Adrenal gland (tissue), 12 donors: ENCODE data around the gene HIP1. TPM values are rescaled to one million over a fixed set of nuclear protein-coding genes. Genes with fewer than 3 reads are reported as not detected.
A peak's percentile ranks its signal among the peaks of the same experiment; 100 is the strongest.

Source experiments
- DNase-seq, 7 donors: peaks; one replicate each; pipeline ENCODE4 v3.0.0-alpha.2; 2019 to 2020
- H3K27ac ChIP-seq, 5 donors: fragments of 200-600 bp; sonication (generic) in 4 of 5; 1 replicate in 3 of 5; 2 replicates in 2 of 5; pipeline versions ENCODE4 v1.5.1 to v1.8.0; 2016 to 2020; ENCODE audit warnings: mild to moderate bottlenecking in 1 of 5
- H3K27me3 ChIP-seq: fragments of 200-600 bp; 2 replicates; pipeline ENCODE4 v1.8.0; 2021
- H3K36me3 ChIP-seq, 2 donors: fragments of 200-600 bp; replicated peaks in 1 of 2; 1 replicate in 1 of 2; 2 replicates in 1 of 2; pipeline versions ENCODE4 v1.5.1 to v1.8.0; 2018 to 2022
- H3K4me1 ChIP-seq, 2 donors: fragments of 200-600 bp; replicated peaks in 1 of 2; 1 replicate in 1 of 2; 2 replicates in 1 of 2; pipeline versions ENCODE4 v1.5.1 to v1.8.0; 2018 to 2021
- H3K4me3 ChIP-seq, 4 donors: fragments of 200-600 bp; sonication (generic) in 3 of 4; one replicate each; pipeline ENCODE4 v1.5.1; 2016 to 2018
- H3K9me3 ChIP-seq, 3 donors: fragments of 200-600 bp; sonication (generic) in 1 of 3; replicated peaks in 1 of 3; 1 replicate in 2 of 3; 2 replicates in 1 of 3; pipeline versions ENCODE4 v1.5.1 to v1.8.0; 2016 to 2021
- CTCF ChIP-seq, 6 experiments: fragments of 450-650 bp in 4 of 6; fragments of 200-600 bp in 2 of 6; sonication (generic) in 1 of 6; IDR thresholded peaks; 1 replicate in 5 of 6; 2 replicates in 1 of 6; pipeline versions ENCODE4 v1.5.1 to v1.8.0; 2016 to 2021; ENCODE audit warnings: antibody characterized with exemption in 6 of 6, mild to moderate bottlenecking in 2 of 6, moderate library complexity in 1 of 6
- POLR2A ChIP-seq, 2 donors: fragments of 450-650 bp; IDR thresholded peaks; one replicate each; pipeline ENCODE4 v1.6.1; 2017; ENCODE audit warnings: antibody characterized with exemption in 2 of 2, mild to moderate bottlenecking in 2 of 2, moderate library complexity in 1 of 2
- WGBS, 4 donors: extraction: QIAGEN DNeasy Blood & Tissue Kit in 2 of 4; methylation state at CpG; one replicate each; pipeline versions ENCODE4 v1.1.5 to v1.1.7; 2013 to 2017; 5-methylcytosine and 5-hydroxymethylcytosine counted together
- intact Hi-C, 2 donors: fragments of 100-400 bp; cut with DNase I; formaldehyde crosslinking; loops; one replicate each; pipeline versions ENCODE4 v1.14.1 to v1.15.0; 2022 to 2023
- polyA plus RNA-seq, 3 donors: library from polyadenylated mRNA; stranded (reverse); fragments of 200-250 nt in 2 of 3; fragments of 350-450 nt in 1 of 3; fragmentation: Illumina TruSeq in 1 of 3; extraction: RNeasy Lipid Tissue Mini Kit (QIAGEN cat#74804) in 1 of 3; gene quantifications; one replicate each; pipeline ENCODE4 v1.2.3, GENCODE V29; 2013 to 2014
- total RNA-seq, 9 donors: library from RNA; depleted of rRNA in 4 of 9; stranded (reverse); fragments of >200 nt in 4 of 9; fragments of 120-200 nt in 1 of 9; fragmentation: NEBNext Ultra II Directional in 1 of 9; extraction: Animal tissue kit (Norgen Biotek cat#: 25700) in 1 of 9; gene quantifications; one replicate each; pipeline versions ENCODE4 v1.1.0 to v1.2.4, GENCODE V29; 2013 to 2023
- donor health status: healthy with polysubstance abuse.
- donor health status: Bipolar disorder and iron deficiency.
- donor health status: DM: yes; HTN: yes; CAD: no.
- donor health status: DM: no; HTN: no; CAD: no.
- donor health status: DM: no; HTN: no; CAD: no.
- donor health status: DM: yes; HTN: yes; CAD: no.

The HIP1 gene
- total and polyA plus RNA-seq, 12 donors: 5.9 to 48.9 (median 32.8) TPM

GRCh38 chr7:75645570-75645969, 93.2 kb downstream of the HIP1 start:
- H3K36me3 ChIP-seq: no peaks in the 10 kb centered on the region
- intact Hi-C loops: loop anchor here in 1 of 2 donors (10.0 kb wide), 1 partner anchor 111 kb away; no protein-coding TSS in a partner anchor
- WGBS, 4 donors: 88 to 97% (median 92%) methylated on average over 2 of the region's 2 CpGs

DNA sequence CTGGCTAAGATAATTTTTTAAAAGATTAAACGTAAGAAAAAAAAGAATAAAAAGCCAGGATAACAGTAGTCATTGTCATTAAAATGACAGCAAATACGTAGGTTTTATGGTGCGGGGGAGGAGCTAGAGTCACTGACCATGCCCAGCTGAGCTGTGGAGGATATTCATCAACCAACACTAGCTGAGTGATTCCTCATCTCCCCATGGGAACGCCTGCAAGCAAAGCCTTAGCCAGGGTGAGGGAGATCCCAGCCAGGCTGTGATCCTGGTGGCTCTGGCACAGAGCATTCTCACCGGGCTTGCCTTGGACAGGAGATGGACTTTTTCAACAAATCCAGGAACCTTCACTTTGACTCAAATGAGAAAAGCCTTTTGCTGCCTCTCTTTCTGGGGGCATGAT, 94.2 kb downstream of the HIP1 start:
- Histone ChIP-seq H3K27me3 (no peaks in the 10 kb centered on the region), H3K36me3 (no peaks in the 10 kb centered on the region), H3K4me1 (peaks cover 5 to 10% of the 10 kb centered on the region in 2 donors), H3K27ac (no peak overlapping the region), H3K9me3 (no peaks in the 10 kb centered on the region), H3K4me3 (no peak overlapping the region)
- no peak for DNase-seq
- TF ChIP-seq POLR2A (IDR thresholded peaks at IDR 0.05) (no peak), CTCF (IDR thresholded peaks at IDR 0.05) (no peak)
- 84 to 94% (median 87%) methylated on average over 5 of the region's 5 CpGs for WGBS, 4 donors
- intact Hi-C loops: loop anchor here in 1 of 2 donors (10.0 kb wide), 1 partner anchor 110 kb away; no protein-coding TSS in a partner anchor

More at GRCh38 chr7:75645570-75645969, 93.2 kb downstream of the HIP1 start:
- Histone ChIP-seq H3K4me3 (no peak overlapping the region), H3K27ac (no peak overlapping the region), H3K9me3 (no peaks in the 10 kb centered on the region), H3K27me3 (no peaks in the 10 kb centered on the region), H3K4me1 (peaks cover 7 to 13% of the 10 kb centered on the region in 2 donors)
- TF ChIP-seq POLR2A (IDR thresholded peaks at IDR 0.05) (no peak), CTCF (IDR thresholded peaks at IDR 0.05) (no peak)
- DNase-seq: no peak

DNA sequence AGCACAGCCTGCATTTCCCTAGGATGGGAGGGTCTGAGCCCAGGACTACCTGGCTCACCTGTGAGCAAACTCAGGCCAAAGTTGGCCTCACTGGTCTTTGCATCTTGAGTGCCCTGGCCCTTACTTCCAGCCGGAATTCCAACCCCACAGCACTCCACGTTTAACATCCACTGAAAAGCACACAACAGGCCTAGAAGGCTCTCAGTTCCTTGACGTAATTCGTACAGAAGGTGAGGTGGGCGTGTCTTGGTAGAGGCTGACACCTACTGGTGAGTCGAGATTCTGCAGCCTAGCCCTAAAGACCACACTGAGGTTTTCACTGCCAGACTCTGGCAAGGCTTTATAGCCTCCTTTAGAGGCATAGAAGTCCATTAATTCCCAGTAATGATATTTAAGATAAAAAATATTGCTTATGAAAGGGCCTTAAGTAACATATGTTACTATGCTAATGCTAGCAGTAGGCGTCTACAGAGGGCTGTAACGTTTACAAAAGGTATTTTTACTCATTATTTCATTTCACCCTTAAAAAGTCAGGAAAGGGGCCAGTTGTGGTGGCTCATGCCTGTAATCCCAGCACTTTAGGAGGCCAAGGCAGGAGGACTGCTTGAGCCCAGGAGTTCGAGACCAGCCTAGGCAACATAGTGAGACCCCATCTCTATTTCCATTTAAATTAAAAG, 95.8 kb downstream of the HIP1 start:
- WGBS, 4 donors: 43 to 72% (median 52%) methylated on average over 4 to 9 of the region's 9 CpGs
- TF ChIP-seq CTCF (IDR thresholded peaks at IDR 0.05) (peak; percentile 65 to 91 (median 86)), POLR2A (IDR thresholded peaks at IDR 0.05) (no peak)
- intact Hi-C loops: loop anchor here in 1 of 2 donors (10.0 kb wide), 1 partner anchor 108 kb away; no protein-coding TSS in a partner anchor

GRCh38 chr7:75640201-75640600, 98.5 kb downstream of the HIP1 start:
- TF ChIP-seq POLR2A (IDR thresholded peaks at IDR 0.05): no peak
- TF ChIP-seq CTCF (IDR thresholded peaks at IDR 0.05): no peak
- Histone ChIP-seq H3K4me1 (peaks cover 6 to 13% of the 10 kb centered on the region in 2 donors), H3K27me3 (no peaks in the 10 kb centered on the region), H3K9me3 (no peaks in the 10 kb centered on the region), H3K4me3 (no peak overlapping the region), H3K27ac (peak overlapping the region in 2 of 5 donors; percentile 44 to 89), H3K36me3 (no peaks in the 10 kb centered on the region)
- 76 to 94% (median 81%) methylated on average over 6 to 8 of the region's 8 CpGs for WGBS, 4 donors
- no peak for DNase-seq
- intact Hi-C loops: loop anchor here in 1 of 2 donors (10.0 kb wide), 1 partner anchor 105 kb away; no protein-coding TSS in a partner anchor

More for the DNA sequence above, 95.8 kb downstream of the HIP1 start:
- Histone ChIP-seq H3K4me1 (peaks cover 6 to 13% of the 10 kb centered on the region in 2 donors), H3K9me3 (no peaks in the 10 kb centered on the region), H3K4me3 (no peak overlapping the region), H3K36me3 (no peaks in the 10 kb centered on the region), H3K27me3 (no peaks in the 10 kb centered on the region), H3K27ac (no peak overlapping the region)
- DNase-seq: peak; percentile 61 to 87 (median 71)
